ENCODE data around the gene SYCP3.

The SYCP3 gene

DNA sequence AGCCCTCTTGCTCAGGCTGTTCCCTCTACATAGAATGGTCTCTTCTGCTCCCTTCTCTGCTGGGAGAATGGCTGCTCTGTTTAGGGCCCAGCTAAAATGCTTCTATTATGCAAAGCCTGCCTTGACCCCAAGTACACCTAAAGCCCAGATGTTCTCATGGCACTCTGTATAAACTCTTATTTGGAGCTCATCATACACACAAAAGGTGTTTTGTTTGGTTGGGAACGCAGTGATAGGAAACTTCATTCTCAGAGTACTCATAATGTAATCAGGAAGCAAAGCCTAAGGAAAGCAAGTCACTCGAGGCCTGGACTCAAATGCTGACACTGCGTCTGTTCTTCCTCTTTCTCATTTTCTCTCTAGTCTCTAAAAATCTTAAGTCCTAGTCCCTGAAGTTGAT is 38.2 kb upstream of the SYCP3 start:
- H3K4me3 ChIP-seq (ENCODE audit: low read depth, low read length): no peak overlapping the region
- H2AFZ ChIP-seq (ENCODE audit: low read length, unreplicated experiment): no peak overlapping the region
- H3K79me2 ChIP-seq (ENCODE audit: control insufficient read depth, insufficient read depth, low read length, unreplicated experiment): no peaks in the 10 kb centered on the region
- H3K27ac ChIP-seq (ENCODE audit: low read depth, low read length): no peak overlapping the region
- no peaks in the 10 kb centered on the region for H3K36me3 ChIP-seq (ENCODE audit: insufficient read depth, low read length)
- H3K4me1 ChIP-seq (ENCODE audit: control insufficient read depth, insufficient read depth, low read length, unreplicated experiment): peaks cover 9% of the 10 kb centered on the region
- H3K27me3 ChIP-seq (ENCODE audit: insufficient read depth, low read length): no peaks in the 10 kb centered on the region

DNA sequence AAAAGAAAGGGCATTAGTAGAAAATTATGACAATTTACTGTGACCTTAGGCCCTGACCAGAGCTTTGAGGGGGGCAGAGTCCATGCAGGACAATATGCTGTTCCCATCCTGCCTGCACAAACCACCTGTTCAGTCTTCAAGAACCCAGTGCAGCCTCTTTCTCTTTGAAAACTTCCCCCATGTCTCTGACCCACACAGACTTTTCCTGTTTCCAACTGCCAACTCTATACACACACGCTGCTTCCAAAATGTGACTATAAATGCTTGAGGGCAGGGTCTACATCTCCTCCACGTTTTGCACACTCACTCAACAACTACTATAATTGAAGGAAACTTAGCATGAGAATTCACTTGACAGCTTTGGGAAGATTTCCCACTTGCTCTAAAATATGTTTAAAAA is 36.6 kb upstream of the SYCP3 start:
- no peaks in the 10 kb centered on the region for H3K4me1 ChIP-seq (ENCODE audit: control insufficient read depth, insufficient read depth, low read length, unreplicated experiment)
- no peak overlapping the region for H3K4me3 ChIP-seq (ENCODE audit: low read depth, low read length)
- H3K27ac ChIP-seq (ENCODE audit: low read depth, low read length): no peak overlapping the region

DNA sequence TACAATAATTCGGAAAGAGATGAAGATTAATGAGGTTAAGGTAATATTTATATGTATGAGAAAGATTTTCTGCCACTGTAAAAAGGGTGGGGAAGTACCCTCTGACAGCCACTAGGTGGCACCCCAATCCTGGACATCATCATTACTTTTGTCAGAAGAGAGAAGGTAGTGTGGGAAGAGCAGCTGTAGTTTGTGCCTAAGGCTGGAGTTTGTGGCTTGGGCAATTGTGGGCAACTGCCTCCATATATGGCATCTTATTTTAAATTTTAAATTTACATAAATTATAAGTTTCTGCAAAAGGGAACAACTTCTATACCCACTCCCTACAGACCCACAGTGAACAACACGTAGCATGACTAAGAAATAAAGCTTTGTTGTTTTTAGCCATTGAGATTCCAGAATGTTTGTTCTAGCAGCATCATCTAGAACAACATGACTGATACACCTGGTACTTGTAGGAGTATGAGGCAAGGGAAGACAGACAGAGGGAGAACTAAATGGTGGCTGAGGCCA is 34.4 kb upstream of the SYCP3 start:
- Histone ChIP-seq H3K4me1 (ENCODE audit: control insufficient read depth, insufficient read depth, low read length, unreplicated experiment) (no peaks in the 10 kb centered on the region), H3K79me2 (ENCODE audit: control insufficient read depth, insufficient read depth, low read length, unreplicated experiment) (no peaks in the 10 kb centered on the region), H3K27ac (ENCODE audit: low read depth, low read length) (no peak overlapping the region), H3K27me3 (ENCODE audit: insufficient read depth, low read length) (no peaks in the 10 kb centered on the region), H3K4me3 (ENCODE audit: low read depth, low read length) (no peak overlapping the region), H3K36me3 (ENCODE audit: insufficient read depth, low read length) (no peaks in the 10 kb centered on the region), H2AFZ (ENCODE audit: low read length, unreplicated experiment) (no peak overlapping the region)

More for the DNA sequence above, 36.6 kb upstream of the SYCP3 start:
- no peak overlapping the region for H2AFZ ChIP-seq (ENCODE audit: low read length, unreplicated experiment)
- H3K79me2 ChIP-seq (ENCODE audit: control insufficient read depth, insufficient read depth, low read length, unreplicated experiment): no peaks in the 10 kb centered on the region
- no peaks in the 10 kb centered on the region for H3K36me3 ChIP-seq (ENCODE audit: insufficient read depth, low read length)
- H3K27me3 ChIP-seq (ENCODE audit: insufficient read depth, low read length): no peaks in the 10 kb centered on the region

DNA sequence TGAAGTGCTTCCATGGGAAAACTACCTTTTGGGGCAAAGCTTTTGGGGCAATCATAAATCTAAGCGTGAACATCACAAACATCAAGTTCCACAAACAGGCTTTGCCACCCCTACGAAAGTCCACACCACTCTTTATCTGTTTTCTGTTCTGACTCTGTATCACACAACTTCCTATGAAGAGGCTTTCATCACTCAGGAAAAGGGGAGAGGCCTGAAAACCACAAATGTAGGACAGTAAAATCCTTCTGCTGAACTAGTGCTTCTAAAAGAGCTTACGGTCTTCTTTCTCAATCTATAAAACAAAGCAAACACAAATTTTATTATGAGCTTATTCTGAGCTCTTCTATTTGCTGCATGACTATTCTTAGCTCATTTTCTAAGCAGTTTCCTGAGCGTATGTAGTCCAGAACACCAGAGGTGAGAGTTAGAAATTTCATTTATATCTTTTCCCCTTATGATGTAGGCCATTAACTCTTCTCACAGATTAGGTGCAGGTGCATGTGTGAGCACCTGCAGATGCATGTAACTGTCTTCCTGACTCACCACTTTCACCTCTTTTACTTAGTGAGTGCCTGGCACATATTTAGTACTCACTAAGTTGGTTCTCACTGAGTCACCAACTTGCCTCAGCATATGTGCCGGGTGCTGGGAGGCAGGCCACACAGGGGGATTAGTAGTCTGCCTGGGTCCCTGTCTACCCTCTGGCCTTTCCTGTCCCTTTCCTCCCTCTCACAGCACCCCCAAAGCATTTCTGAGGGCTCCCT is 32.9 kb upstream of the SYCP3 start:
- Histone ChIP-seq H2AFZ (ENCODE audit: low read length, unreplicated experiment) (no peak overlapping the region), H3K79me2 (ENCODE audit: control insufficient read depth, insufficient read depth, low read length, unreplicated experiment) (no peaks in the 10 kb centered on the region), H3K36me3 (ENCODE audit: insufficient read depth, low read length) (no peaks in the 10 kb centered on the region), H3K4me1 (ENCODE audit: control insufficient read depth, insufficient read depth, low read length, unreplicated experiment) (no peaks in the 10 kb centered on the region), H3K4me3 (ENCODE audit: low read depth, low read length) (no peak overlapping the region), H3K27me3 (ENCODE audit: insufficient read depth, low read length) (no peaks in the 10 kb centered on the region), H3K27ac (ENCODE audit: low read depth, low read length) (no peak overlapping the region)

DNA sequence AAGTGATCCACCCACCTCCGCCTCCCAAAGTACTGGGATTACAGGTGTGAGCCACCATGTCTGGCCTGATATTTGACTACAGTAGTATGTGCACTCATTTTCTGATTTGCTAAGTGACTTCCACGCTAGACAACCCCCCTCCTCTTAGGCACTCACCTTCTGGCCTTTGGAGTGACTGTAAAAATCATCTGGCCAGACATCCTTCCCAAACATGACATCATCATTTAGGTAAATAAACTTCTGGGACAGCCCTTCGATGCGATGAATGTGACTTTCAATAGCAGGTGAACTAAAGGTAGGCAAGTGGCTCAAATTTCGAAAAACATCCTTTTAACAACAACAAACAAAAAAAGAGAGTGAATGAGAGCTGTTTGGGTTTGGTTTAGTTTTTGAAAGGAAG is 30.6 kb upstream of the SYCP3 start:
- Histone ChIP-seq H3K27ac (ENCODE audit: low read depth, low read length) (no peak overlapping the region), H2AFZ (ENCODE audit: low read length, unreplicated experiment) (no peak overlapping the region), H3K4me1 (ENCODE audit: control insufficient read depth, insufficient read depth, low read length, unreplicated experiment) (no peaks in the 10 kb centered on the region), H3K36me3 (ENCODE audit: insufficient read depth, low read length) (no peaks in the 10 kb centered on the region), H3K79me2 (ENCODE audit: control insufficient read depth, insufficient read depth, low read length, unreplicated experiment) (no peaks in the 10 kb centered on the region), H3K27me3 (ENCODE audit: insufficient read depth, low read length) (no peaks in the 10 kb centered on the region), H3K4me3 (ENCODE audit: low read depth, low read length) (no peak overlapping the region)

DNA sequence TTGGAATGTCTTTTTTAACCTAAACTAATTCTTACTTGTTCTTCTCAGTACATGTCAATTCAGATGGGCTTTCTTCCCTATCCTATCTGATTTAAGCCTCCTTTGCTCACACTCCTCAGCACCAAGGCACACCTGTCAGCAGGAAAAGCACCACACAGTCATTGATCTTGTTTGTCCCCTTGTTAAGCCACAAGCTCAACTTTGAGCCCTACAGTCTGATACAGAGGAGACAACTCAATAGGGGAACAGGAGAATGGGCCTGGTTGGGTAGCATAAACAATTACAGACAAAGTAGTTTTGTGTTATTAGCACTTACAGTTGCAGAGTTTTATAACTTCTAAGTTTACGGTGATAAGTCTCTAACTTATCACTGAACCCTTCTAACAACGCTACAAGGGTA is 29.5 kb upstream of the SYCP3 start:
- H3K27ac ChIP-seq (ENCODE audit: low read depth, low read length): no peak overlapping the region
- H3K79me2 ChIP-seq (ENCODE audit: control insufficient read depth, insufficient read depth, low read length, unreplicated experiment): no peaks in the 10 kb centered on the region
- no peaks in the 10 kb centered on the region for H3K36me3 ChIP-seq (ENCODE audit: insufficient read depth, low read length)
- no peaks in the 10 kb centered on the region for H3K4me1 ChIP-seq (ENCODE audit: control insufficient read depth, insufficient read depth, low read length, unreplicated experiment)
- H3K4me3 ChIP-seq (ENCODE audit: low read depth, low read length): no peak overlapping the region
- no peak overlapping the region for H2AFZ ChIP-seq (ENCODE audit: low read length, unreplicated experiment)
- no peaks in the 10 kb centered on the region for H3K27me3 ChIP-seq (ENCODE audit: insufficient read depth, low read length)

DNA sequence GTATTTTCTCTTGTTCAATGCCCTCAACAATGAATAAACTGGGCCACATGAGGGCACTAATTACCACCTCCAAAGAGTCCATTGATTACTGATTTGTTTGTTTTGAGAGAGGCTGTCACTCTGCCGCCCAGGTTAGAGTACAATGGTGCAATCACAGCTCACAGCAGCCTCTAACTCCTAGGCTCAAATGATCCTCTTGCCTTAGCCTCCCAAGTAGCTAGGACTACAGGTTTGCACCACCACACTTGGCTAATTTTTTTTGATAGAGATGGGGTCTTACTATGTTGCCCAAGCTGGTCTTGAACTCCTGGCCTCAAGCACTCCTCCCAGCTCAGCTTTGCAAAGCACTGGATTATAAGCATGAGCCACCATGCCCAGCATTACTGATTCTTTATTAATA is 28.3 kb upstream of the SYCP3 start:
- Histone ChIP-seq H3K36me3 (ENCODE audit: insufficient read depth, low read length) (no peaks in the 10 kb centered on the region), H3K4me1 (ENCODE audit: control insufficient read depth, insufficient read depth, low read length, unreplicated experiment) (no peaks in the 10 kb centered on the region), H2AFZ (ENCODE audit: low read length, unreplicated experiment) (no peak overlapping the region), H3K27ac (ENCODE audit: low read depth, low read length) (no peak overlapping the region), H3K27me3 (ENCODE audit: insufficient read depth, low read length) (no peaks in the 10 kb centered on the region), H3K79me2 (ENCODE audit: control insufficient read depth, insufficient read depth, low read length, unreplicated experiment) (no peaks in the 10 kb centered on the region), H3K4me3 (ENCODE audit: low read depth, low read length) (no peak overlapping the region)

DNA sequence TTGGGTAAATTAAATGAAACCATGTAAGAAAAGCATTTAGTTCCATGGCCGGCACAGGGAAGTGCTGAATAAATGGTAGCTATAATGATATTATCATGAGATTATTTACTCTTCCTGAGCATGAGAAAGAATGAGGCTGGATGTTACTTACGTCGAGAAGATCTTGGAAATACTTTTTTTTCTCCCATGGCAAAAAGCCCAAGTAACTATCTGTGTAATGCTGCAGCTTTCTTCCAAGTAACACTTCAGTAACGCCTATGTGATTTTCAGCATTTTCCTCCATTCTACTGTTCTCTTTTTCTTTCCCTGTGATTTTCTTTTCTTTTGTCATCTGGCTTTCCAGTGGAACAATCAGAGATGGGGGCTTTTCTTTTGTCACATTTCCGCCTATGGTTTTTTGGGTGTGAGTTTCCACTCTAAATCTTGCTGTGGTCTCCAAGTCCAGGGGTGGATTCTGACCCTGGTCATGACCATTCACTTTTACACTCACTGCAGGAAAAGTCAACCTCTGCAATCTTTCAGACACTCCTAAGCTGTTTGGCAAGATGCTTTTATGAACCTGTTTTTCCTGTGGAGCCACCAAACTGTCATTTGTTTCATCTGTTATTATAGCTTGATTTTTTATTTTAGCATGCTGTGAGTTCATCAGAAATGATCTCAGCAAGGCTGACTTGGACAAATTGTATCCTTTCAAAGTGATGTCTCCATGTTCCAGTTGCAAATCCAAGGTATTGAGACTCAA is 25.0 kb upstream of the SYCP3 start:
- Histone ChIP-seq H3K27me3 (ENCODE audit: insufficient read depth, low read length) (no peaks in the 10 kb centered on the region), H3K36me3 (ENCODE audit: insufficient read depth, low read length) (no peaks in the 10 kb centered on the region), H3K4me3 (ENCODE audit: low read depth, low read length) (no peak overlapping the region), H2AFZ (ENCODE audit: low read length, unreplicated experiment) (no peak overlapping the region), H3K27ac (ENCODE audit: low read depth, low read length) (no peak overlapping the region), H3K79me2 (ENCODE audit: control insufficient read depth, insufficient read depth, low read length, unreplicated experiment) (no peaks in the 10 kb centered on the region), H3K4me1 (ENCODE audit: control insufficient read depth, insufficient read depth, low read length, unreplicated experiment) (no peaks in the 10 kb centered on the region)

DNA sequence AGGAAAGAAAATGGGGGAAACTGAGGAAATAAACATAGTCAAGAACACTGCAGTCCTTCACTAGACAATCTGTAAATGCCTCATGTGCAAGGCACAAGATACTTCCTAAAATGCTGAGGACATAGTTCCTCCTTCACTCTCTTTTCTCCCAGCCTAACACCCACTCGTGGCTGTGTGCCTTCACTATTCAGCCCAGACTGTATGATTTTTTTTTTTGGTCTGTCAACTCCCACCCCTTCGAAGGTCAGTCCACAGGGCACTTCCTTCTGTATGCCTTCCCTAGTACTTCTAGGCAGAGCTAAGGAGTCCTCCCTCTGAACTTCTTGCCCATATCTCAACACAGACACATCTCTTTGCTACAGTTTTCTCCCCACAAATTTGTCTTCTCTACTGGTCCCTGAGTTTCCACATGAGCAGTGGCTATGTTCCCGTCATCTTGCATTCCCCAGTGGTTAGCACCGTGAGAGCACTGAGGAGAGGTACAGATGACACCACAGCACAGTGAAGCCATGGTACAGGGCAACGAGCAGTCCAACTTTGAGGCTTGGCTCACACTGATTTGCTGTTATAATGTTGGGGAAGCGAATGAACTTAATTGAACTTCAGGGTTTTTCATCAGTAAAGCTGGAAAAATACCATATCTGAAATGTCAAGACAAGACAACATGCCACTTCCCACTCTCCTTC is 24.1 kb upstream of the SYCP3 start:
- Histone ChIP-seq H3K4me1 (ENCODE audit: control insufficient read depth, insufficient read depth, low read length, unreplicated experiment) (no peaks in the 10 kb centered on the region), H3K79me2 (ENCODE audit: control insufficient read depth, insufficient read depth, low read length, unreplicated experiment) (no peaks in the 10 kb centered on the region), H3K27me3 (ENCODE audit: insufficient read depth, low read length) (no peaks in the 10 kb centered on the region), H3K36me3 (ENCODE audit: insufficient read depth, low read length) (no peaks in the 10 kb centered on the region), H3K4me3 (ENCODE audit: low read depth, low read length) (no peak overlapping the region), H2AFZ (ENCODE audit: low read length, unreplicated experiment) (no peak overlapping the region), H3K27ac (ENCODE audit: low read depth, low read length) (no peak overlapping the region)

DNA sequence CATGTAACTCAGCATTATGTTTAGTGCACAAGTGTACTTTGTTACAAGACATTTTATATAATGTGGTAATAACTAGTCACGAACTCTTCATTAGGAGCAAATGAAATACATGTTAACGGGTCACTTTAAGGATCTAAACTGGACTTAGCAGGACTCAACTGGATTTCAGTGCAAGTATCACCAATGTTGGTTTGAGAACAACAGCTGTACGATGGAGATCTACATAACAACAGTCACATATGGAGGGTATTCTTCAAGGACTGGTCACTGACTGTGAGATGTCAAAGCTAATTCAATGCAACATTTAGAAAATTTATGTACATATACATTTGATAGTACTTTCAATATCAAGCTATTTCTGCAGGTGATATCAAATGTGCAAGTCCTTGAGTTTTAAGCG is 22.5 kb upstream of the SYCP3 start:
- no peak overlapping the region for H3K27ac ChIP-seq (ENCODE audit: low read depth, low read length)
- H3K4me3 ChIP-seq (ENCODE audit: low read depth, low read length): no peak overlapping the region
- H3K27me3 ChIP-seq (ENCODE audit: insufficient read depth, low read length): no peaks in the 10 kb centered on the region
- no peak overlapping the region for H2AFZ ChIP-seq (ENCODE audit: low read length, unreplicated experiment)
- H3K79me2 ChIP-seq (ENCODE audit: control insufficient read depth, insufficient read depth, low read length, unreplicated experiment): no peaks in the 10 kb centered on the region
- no peaks in the 10 kb centered on the region; the same call in 1 of the 2 replicates for H3K36me3 ChIP-seq (ENCODE audit: insufficient read depth, low read length)
- no peaks in the 10 kb centered on the region for H3K4me1 ChIP-seq (ENCODE audit: control insufficient read depth, insufficient read depth, low read length, unreplicated experiment)
